ENCODE data around the gene ADAM30.

ADAM30 gene

DNA sequence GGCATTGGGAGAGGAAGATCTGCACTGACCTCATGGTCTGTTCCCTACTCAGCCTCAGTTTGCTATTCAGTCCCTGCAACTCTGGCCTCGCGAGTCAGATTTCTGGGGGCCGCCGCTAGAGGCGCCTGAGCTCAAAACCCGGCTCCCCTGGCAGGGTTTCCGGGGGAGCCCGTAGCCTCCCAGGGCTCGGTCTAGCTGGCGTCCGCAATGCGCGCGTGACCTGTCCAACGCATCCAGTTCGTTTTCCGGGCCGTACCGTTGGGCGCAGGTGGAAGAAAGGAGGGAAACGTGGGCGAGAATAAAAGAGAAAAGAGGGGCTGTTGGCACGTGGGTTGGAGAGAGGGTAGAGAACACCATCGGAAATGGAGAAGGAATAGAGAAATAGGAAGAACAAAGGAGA lies at the start of gene ADAM30:
TSS of gene ADAM30 (minus strand) at position 213 of the 400 bp plus-strand sequence. CDS start at position 34, 179 bp downstream.
- no peak for DNase-seq (ENCODE audit: low read depth in 2 of 2)

DNA sequence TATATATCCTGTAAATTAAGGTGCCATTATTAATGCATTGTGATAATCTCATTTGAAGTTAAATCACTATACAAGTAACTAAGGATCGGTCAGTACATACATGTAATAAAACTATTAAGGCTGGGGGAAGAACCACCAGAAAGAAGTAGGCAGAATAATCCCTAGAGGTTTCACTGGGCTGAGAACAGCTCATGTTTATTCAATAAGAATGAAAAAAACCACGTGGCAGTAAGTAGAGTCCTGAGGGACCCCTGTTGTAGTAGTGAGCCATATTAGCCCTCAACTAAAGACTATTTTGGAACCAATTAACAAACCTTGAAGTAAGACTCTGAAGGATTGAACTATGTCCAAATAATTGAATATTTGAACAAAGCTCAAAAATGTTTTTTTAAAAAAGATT lies 46.9 kb upstream of the ADAM30 start:
- no peak for DNase-seq (ENCODE audit: low read depth in 2 of 2)

DNA sequence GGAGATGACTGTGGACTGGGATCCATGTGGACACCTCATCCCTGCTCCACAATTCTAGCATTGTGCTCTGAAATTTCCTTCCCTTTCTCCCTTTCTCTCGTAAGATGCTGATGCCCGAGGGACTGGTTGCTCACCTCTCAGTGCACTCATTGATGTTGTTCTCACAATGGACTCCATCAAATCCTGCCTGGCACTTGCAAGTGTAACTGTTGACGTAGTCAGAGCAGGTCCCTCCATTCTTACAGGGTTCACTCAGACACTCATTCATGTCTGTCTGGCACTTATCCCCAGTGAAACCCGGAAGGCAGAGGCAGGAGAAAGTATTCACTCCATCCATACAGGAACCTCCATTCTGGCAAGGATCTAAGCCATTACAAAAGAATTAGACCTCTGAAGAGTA lies 45.1 kb upstream of the ADAM30 start:
- DNase-seq (ENCODE audit: low read depth in 2 of 2), result no peak

DNA sequence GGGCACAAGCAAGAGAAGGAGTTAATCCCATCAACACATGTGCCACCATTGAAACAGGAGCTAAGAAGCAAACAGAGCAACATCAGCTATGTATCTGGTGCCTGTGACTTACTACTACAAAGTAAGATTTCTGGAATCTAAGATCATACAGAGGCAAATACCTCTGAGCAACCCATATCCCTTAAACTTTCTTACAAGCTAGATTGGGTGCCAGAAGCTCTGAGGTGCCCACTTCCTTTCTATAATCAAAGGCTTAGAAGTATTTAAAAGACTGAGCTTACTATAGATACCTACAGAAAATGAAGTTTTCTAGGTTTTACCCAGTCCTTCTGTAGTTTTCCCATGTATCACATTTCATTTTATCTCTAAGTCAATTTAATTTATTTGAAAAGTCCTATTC lies 44.4 kb upstream of the ADAM30 start:
- no peak for DNase-seq (ENCODE audit: low read depth in 2 of 2)

DNA sequence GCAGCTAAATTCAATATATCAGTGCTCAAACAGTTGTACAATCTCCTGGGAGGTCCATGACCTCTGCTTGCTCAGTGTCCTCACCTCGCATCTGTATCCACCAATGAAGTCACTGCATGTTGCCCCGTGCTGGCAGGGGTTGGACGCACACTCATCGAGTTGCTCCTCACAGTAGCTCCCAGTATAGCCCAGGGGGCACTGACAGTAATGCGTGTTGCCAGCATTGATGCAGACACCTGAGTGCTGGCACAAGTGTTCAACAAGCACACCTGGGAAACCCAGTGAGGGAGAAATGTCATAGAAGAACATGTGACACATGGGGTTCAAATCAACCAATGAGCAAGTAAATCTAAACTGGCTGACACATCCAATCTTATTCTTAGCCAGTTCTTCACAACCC lies 40.9 kb upstream of the ADAM30 start:
- DNase-seq (ENCODE audit: low read depth in 2 of 2), result no peak

DNA sequence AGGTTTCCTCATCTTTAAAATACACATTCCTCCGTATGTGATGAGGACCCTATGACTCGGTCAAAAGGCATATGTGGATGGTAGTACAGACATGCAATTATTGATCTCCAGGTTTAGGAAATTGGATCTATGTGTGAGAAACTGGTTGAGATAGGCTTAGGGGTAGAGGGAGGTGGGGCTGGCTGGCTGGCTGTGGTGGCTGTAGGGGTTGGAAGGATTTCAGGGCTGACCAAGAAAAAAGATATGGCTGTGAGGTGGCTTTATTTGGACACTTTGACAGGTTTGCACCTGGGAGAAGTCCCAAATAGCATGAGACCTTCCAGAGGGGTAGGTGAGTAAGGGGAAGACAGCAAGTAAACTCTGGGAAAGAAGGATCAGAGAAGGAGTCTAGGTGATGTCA lies 39.6 kb upstream of the ADAM30 start:
- DNase-seq (ENCODE audit: low read depth in 2 of 2), result no peak

DNA sequence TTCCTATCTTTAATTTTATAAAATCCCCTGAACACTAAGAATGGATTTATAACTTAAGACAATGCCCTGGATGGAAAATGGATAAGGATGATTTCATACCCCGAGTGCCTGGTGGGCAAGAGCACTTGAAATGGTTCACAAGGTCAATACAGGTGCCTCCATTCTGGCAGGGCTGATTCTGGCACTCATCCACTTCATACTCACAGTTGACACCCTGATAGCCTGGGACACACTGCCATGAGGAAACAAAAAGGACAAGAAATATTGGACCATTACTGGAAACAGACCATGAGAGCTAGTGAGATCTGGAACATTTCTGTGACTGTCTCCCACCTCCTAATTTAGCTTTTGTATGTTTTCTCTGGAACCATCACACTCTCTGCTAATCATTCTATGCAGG lies 39.1 kb upstream of the ADAM30 start:
- DNase-seq (ENCODE audit: low read depth in 2 of 2), result no peak

DNA sequence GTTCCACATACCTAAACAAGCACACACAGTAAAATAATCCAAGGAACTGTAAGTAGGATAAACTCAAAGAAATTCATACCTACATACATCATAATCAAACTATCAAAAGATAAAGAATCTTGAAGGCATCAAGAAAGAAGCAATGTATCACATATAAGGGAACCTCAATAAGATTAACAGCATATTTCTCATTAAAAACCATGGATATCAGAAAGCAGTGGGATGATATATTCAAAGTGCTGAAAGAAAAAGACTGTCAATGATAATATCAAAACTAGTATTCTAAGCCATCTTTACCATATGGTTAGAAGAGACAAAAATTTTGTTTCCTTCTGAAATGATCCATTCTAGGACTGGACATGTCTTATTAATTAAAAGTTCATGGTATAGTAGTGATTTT lies 37.1 kb upstream of the ADAM30 start:
- no peak for DNase-seq (ENCODE audit: low read depth in 2 of 2)

DNA sequence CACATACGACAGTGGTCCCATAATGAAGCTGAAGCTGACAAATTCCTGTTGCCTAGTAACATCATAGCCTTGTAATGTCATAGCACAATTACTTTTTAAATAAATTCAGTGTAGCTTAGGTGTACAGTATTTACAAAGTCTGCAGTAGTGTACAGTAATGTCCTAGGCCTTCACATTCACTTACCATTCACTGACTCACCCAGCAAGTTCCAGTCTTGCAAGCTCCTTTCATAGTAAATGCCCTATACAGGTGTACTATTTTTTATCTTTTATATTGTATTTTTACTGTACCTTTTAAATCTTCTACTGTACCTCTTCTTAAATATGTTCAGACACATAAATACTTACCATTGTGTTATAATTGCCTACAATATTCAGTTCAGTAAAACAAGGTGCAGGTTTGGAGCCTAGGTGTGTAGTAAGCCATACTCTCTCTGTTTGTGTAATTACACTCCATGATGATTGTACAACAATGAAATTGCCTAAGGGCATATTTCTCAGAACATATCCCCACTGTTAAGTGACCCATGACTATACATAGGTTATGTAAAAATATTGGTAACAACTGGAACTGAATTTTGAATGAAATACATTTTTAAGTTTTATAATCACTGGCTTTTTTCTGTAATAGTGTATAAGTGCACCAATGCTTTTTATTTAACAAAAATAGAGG lies 33.5 kb upstream of the ADAM30 start:
- no peak for DNase-seq (ENCODE audit: low read depth in 2 of 2)

DNA sequence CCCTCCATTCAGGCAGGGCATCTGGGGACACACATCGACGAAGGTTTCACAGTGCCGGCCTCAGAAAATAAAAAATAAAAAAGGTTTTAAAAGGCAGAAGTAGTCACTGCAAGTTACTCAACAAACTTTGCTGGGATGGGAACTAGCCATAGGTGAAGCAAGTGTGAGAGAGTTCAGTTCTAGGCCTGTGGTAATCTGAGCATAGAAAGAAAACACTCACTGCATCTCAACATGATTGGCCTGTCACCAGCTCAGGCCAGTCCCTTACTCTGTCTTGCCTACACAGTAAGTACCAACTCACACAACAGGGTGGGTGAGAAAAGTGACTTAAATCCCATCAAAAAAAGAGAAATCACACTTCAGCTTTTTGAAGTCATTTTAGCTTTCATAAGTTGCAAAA lies 30.2 kb upstream of the ADAM30 start:
- DNase-seq (ENCODE audit: low read depth in 2 of 2), result no peak

DNA sequence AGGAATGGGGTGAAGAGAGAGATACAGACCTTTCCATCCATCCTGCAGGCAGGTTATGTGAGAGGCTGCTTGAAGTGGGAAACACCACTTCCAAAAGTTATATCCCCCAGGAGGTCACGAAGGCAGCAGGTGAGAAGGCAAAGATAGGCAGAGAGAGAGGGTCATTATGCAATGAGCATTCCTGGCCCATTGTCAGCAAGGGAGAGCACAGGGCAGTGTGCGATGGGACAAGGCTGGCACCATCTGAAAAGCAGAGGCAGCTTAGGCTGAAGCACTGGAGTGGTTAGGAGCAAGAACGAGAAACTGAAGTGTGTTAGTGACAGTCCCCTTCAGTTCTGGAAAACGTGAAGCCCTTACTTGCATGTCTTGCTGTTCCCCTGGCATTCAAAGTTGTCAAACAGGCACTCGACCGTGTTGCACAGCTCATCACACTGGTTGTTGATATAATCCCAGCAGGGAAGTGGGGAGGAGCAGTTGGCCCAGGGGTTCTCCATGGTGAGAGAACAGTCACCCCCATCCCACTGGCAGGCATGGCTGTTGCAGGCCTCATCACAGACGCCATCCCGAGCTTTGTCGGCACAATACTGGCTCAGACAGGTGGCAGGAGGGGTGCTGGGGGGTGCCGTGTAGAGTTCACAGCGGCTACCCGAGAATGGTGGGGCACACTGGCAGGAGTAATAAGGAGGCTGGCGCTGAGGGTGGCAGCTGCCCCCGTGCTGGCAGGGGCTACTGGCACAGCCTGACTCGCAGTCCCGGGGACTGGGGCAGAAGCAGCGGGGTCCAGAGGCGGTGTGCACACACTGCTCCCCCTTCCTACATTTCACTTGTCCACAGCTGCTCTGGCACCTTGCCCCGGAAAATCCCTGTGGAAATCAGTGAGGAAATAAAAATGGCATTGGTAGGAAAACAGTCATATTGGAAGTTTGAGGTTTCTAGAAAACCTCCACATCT lies 28.9 kb upstream of the ADAM30 start:
- no peak for DNase-seq (ENCODE audit: low read depth in 2 of 2)

DNA sequence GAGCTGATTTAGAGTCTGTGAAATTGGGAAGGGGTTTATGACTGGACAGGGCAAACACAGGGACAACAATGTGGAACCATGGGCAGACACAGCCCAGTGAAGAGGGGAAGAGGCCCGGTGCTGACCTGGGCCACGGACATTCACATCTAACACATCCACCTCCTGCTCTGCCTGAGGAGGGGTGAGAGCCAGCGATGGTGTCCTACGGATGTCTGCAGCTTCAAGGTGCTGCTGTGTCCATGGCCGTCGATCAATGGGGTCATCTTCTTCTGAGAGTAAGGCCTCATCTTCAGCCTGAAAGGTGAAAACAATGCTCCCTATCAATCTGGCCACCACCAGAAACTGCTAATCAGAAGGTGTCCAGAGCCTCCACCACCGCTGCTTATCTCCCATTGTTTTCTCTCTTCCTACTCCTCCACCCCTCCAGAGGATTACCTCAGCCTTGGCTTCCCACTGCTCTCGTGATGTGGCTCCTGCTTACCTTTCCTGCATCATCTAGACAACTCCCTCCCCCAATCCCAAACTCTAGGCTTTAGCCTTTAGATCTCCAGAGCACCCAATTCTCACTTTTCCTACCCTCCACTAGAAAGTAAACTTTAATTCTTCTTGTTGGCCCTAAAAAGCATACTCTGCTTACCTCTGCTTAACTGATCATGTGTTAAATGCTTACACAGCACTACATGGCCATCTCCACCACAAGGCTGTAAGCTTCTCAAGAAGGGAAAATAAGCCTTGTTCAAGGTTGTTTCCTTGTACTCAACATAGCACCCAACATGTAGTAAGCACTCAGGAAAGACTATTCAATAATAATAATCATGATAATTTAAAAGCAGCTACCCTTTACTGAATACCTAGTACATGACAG lies 24.0 kb upstream of the ADAM30 start:
- DNase-seq (ENCODE audit: low read depth in 2 of 2), result no peak

DNA sequence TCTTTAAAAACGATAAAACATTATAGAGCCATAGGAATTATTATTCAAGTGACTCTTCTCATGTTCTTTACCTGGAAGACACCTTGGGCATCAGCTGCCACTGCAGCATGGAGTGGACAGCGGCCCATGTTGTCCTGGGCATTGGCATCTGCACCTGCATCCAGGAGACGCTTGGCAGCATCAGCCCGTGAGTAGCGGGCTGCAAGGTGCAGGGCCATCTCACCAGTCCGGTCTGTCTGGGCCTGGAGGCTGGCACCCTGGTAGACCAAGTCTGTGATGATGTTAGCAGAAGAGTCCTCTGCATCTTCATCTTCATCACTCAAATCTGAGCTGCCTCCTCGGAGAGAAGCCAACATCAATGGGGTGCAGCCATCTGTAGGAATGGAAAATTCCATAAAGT lies 22.9 kb upstream of the ADAM30 start:
- DNase-seq (ENCODE audit: low read depth in 2 of 2), result no peak

DNA sequence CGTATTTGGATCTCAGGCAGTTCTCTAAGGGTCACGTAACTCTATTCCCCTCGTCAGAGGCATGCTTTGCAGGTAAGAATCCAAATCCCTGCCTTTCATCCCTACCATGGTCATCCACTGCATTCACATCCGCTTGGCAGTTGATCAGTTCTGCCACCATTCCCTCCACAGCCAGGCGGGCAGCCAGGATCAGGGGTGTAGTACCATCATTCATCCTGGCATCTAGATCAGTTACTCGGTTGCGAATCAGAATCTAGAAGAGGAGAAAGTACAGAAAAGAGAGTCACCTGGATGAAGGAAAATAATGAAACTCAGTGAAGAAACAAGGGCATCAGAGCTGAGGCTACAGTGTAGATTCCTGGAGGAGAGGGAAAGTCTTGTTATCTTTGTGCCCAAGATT lies 22.0 kb upstream of the ADAM30 start:
- DNase-seq (ENCODE audit: low read depth in 2 of 2), result no peak

DNA sequence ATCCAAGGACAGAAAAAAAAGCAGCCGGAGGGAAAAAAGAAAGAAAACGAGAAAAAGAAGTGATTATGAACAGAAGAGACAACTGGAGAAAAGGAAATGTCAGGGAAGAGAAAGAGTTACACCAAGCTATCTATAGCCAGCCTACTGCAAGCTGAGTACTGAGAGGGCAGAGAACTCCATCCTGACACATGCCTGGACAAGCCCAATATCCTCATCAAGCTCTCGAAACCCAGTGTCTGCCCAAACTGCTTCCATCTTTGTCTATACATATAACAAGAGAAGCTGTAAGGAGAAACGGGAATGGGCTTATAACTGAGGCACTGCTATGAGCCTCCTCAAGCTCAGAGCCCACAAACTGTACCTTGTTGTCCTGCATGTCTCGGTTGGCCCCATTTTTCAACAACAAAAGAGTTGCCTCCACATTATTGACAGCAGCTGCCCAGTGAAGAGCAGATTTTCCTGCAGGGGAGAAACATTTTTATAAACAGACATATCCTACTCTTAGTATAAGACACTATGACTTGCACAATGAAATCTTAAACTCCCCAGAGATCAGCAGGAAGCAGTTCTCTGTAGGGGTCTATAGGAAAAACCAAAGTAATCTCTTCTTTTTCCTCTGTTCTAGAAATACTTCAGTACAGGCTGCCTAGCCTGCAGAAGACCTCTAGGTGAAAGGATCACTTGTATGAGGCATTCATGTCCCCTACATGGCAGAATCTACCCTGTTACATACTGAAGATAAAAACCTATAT lies 21.2 kb upstream of the ADAM30 start:
- no peak for DNase-seq (ENCODE audit: low read depth in 2 of 2)

DNA sequence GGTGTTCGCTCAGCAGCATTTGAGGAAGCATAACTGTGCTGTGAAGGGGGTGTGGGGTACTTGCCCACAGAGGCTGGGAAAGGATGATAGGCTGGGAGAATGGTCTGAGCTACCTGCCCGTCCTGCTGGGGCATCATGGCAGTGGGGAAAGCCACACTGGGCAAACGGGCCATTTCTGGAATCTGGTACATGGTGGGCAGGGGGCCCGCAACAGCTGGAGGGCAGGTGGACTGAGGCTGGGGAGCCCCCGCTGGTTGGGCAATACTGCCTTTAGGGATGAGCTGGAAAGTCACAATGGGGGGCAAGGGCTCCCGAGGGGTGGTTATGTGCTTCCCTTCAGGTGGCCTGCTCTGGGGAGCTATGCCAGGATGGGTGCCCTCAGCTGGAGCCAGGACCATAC lies 19.2 kb upstream of the ADAM30 start:
- no peak for DNase-seq (ENCODE audit: low read depth in 2 of 2)

DNA sequence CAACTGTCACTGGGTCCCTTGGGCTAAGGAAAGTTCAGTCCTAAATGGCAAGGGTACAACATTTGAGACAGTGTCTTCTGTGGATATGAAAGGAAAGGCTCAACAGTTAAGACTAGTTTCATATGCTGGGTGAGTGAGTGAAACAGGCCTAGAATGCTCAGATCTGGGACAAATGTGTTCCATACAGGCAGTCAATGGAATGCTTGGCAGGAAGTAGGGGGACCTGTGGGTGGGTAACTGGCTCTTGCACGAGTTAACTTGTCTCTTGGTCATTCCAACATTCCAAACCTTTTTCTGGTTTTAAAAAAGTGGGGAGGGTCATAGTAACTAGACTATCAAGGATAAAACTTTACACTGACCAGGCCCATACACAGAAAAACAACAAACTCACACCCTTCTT lies 17.8 kb upstream of the ADAM30 start:
- DNase-seq (ENCODE audit: low read depth in 2 of 2), result no peak

DNA sequence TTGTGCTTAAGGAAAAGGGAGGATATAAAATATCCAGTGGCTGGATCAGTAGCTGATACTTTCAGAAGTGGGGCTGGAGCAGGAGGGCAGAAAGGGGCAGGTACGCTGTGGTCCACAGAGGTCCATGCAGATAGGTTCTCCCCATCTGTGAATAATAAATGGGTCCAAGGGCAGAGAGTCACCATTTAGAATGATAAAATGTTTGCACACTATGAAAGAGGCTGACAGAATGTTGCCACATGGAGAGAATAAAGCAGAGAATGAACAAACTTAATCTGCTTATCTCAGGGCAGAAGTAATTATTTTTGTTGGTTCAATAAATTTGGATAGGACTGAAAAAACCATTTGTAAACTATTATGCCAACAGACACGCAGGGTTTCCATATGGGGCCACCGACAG lies 16.6 kb upstream of the ADAM30 start:
- DNase-seq (ENCODE audit: low read depth in 2 of 2), result no peak

DNA sequence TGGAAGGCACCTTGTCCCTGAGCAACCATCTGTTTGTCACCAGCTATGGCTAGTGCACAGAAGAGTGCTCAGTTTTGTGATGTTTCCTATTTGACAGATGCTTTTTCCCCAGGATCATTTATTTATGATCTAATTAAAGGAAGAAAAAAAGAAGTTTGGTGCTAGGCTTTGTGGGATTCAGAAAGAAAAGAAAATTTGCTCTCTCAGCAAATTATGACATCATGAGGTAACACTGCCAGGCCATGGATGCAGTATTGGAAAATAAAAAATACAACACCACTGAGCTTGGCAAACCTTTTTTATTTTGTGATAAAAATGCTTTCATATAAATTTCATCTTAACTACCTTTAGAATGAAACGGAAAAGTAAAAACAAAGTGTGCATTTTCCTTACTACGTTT lies 15.5 kb upstream of the ADAM30 start:
- DNase-seq (ENCODE audit: low read depth in 2 of 2), result no peak

DNA sequence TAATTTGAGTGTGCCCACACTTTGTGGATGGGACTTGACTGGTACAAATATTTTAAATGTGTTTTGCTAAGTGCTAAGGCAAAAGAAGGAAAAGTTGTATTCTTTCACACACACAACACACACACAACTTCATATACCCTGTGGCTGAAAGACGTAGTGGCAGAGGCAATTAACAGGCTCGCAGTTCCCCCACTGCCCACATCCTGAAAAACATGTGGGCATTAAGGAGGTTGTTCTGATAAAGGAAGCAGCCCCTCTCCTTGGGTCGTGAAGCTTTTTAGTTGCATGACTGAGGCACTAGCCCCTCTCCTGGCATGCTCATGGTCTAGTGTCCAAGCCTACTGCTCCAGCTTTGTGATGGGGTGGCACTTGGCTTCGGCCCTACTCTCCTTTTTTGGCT lies 14.3 kb upstream of the ADAM30 start:
- no peak for DNase-seq (ENCODE audit: low read depth in 2 of 2)

DNA sequence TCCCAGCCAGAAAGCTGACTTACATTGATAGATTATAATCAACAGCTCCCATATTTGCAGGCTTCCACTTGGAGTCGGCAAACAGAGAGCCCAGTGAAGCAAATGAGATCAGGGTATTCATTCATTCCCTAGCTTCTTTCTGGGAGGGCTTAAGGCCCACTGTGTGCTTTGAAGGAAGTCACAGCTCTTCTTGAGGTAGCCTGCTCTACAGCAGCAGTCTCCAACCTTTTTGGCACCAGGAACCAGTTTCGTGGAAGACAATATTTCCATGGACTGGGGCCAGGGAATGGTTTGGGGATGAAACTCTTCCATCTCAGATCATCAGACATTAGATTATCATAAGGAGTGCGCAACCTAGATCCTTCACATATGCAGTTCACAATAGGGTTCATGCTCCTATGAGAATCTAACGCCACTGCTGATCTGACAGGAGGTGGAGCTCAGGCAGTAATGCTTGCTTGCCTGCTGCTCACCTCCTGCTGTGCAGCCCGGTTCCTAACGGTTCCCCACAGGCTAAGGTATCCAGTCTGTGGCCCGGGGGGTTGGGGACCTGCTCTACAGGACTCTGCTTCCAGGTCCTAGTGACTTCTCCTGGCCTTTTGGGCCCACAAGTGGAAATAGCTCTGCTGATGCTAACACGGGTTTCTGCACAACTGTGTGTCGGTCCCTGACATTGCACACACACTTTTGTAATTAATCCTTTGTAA lies 13.7 kb upstream of the ADAM30 start:
- DNase-seq (ENCODE audit: low read depth in 2 of 2), result no peak
